Hindlimb muscle (tissue), 1 donor: ENCODE measurements around the gene COL27A1. TPM values are rescaled to one million over a fixed set of nuclear protein-coding genes. Genes with fewer than 3 reads are reported as not detected.
"Not testable (repeated sequence)": the region's sequence is repeated elsewhere in the genome, so short reads cannot be mapped to it uniquely, and the experiment has no call there.

Experiments used
- DNase-seq: peaks from one replicate; pipeline ENCODE4 v3.0.0-alpha.2; 2013
- polyA plus RNA-seq: library from polyadenylated mRNA; unstranded; fragments of 120-200 nt; gene quantifications from one replicate; pipeline ENCODE4 v1.2.1, GENCODE V29; 2013; ENCODE audit not compliant: insufficient read length

COL27A1 gene
- polyA plus RNA-seq, 1 donor = 36.9 TPM

DNA sequence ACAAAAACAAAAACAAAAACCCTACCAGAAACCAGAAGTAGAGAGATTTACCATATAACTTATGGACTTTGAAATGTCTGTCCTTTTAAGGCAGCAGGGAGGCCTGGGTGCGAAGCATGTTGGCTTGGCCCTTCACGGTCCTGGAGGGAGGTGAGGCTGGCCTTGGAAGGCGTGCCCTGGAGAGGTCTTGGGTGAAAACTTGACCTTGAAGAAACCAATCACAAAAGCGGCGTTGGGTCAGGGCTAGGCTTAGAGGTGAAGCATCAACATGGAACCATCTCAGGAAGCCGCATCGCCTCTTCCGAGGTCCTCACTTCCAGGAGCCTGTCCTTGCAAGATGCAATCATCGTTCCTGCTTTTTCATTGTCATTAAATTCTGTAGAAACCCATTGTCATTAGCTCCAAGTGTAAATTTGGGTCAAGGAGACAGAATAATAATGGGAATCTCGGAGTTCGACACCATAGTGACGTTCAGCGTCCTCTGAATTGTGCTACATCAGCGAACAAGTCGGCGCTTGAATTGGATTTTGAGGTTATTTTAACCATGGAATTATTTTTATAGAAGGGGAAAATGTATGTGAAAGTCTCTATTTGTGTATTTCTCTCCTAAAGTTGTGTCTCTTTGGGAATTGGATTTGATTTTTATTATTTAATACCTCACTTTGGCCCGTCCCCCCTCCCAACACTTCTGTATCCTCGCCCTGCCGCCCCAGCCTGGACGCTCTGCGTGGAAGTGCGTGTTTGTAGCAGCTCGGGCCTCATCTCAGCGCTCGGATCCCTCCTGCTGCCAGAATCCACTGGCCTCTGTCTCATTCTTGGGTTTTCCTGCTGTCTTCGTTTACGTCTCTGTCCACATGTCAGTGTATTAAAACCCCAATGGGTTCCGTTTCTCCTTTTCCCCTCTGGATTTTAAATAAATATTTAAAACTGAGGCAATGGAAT is 156.5 kb downstream of the COL27A1 start:
- DNase-seq = no peak

DNA sequence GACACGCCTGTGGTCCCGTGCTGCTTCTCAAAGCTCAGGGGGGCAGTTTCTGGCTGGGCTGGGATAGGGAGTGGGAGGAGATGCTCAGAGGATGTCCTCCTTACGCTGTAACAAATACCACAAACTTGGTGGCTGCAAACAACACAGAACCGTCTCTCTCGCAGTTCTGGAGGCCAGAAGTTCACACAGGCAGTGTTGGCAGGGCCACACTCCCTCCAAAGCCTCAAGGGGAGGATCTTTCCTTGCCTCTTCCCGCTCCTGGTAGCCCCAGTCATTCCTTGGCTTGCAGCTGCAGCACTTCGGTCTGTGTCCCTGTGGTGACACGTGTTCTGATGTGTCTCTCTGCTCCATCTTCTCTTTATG is 157.2 kb downstream of the COL27A1 start:
- no peak for DNase-seq

DNA sequence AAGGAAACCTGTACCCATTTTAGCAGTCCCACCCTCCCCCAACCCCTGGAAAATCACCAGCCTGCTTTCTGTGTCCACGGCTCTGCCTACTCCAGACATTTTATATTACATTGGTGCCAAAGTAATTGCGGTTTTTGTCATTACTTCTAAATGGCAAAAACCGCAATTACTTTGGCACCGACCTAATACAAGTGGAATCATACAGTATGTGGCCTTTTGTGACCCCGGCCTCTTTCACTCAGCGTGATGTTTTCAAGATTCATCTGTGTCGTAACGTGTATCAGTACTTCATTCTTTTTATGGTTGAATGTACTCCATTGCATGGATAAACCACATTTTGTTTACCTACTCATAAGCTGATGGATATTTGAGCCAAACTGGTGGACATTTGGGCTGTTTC is 157.8 kb downstream of the COL27A1 start:
- DNase-seq = no peak

DNA sequence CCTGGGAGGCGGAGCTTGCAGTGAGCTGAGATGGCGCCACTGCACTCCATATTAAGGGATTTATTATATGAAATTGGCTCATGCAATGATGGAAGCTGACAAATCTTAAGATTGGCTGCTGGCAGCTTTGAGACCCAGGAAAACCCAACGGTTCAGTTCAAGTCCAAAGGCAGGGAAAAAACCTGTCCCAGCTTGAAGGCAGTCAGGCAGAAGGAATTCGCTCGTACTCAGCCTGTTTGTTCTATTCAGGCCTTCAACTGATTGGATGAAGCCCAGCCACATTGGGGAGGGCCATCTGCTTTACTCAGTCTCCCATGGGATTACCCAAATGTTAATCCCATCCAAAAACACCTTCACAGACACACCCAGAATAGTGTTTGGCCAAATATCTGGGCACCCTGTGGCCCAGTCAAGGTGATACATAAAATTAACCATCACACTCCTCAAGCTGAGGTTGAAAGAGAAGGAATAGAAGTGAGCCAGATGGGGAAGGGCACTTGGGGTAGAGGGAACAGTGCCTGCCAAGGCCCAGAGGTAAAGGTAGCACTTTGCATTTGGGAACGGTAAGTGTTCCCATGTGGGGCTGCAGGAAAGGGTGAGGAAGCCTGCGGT is 159.0 kb downstream of the COL27A1 start:
- no peak for DNase-seq

DNA sequence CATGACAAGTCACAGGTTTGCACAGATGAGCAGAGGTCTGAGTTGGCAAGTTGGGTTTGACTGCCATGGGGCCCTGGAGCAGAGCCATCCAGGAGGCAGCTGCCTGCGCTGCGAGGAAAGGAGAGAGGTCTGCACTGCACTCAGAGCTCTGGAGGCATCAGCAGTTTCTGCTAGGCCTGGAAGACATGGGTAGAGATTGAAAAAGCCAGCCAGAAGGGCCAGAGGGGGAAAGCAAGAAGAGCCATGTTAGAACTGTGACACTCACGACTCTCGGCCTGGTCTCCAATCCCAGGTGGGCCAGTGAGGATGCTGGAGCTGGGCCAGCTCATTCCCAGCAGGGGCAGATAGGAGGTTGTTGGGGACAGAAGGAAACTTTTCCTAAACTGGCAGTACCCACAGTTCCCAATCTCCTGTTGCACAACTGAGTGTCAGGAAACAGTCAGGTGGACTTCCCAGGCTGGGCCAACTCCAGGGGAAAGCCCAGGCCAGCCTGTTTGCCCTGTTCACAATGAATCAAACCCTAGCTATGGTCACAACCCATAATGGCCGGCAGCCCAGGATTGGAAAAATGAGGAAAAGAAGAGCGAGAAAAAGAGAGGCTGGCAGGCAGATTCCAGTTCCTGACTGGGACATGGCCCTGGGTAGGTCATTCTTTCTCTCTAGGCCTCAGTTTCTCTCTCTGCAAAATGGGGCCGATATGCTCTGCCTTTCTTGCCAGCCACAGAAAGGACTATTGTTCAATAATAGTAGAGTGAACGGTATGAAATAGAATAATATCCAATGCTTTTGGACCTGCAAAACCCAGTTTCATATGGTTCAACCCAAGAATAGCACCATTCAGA is 159.8 kb downstream of the COL27A1 start:
- DNase-seq = no peak

GRCh38 chr9:114315723-114316363 is 160.5 kb downstream of the COL27A1 start:
- no peak for DNase-seq

GRCh38 chr9:114316605-114317230 is 161.4 kb downstream of the COL27A1 start:
- DNase-seq = no peak

DNA sequence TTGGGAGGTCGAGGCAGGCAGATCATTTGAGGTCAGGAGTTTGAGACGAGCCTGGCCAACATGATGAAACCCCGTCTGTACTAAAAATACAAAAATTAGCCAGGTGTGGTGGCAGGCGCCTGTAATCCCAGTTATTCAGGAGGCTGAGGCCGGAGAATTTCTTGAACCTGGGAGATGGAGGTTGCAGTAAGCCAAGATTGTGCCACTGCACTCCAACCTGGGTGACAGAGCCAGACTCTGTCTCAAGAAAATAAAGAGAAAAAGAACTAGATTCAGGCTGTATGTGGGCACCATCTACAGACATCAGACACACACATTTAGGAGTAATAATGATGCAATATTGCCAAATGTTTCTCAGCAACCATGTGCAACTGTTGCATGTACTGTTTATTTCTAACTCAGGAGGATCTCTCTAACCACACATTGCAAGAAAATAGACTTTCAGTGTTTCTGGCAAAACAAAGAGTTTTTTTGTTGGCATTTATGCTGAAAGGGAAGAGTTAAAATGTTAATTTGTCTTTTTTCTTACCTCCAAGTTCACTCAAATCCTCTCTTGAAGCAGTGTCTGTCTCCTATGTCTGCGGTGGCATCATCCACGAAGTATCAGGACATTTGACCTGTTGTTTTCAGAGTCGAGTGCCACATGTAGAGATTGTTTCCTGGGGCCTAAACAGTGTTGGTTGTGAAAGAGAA is 162.5 kb downstream of the COL27A1 start:
- DNase-seq = no peak

DNA sequence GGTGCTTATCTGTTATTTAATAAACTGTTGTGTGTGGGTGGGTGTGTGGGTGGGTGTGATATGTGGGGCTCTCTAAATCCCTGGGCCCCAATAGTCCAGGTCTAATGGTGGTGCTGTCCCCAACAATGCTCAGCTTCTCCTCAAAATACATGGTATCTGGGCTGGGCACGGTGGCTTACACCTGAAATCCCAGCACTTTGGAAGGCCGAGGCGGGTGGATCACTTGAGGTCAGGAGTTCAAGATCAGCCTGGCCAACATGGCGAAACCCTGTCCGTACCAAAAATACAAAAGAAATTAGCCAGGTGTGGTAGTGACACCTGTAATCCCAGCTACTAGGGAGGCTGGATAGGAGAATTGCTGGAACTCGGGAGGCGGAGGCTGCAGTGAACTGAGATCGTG is 163.1 kb downstream of the COL27A1 start:
- DNase-seq = no peak

DNA sequence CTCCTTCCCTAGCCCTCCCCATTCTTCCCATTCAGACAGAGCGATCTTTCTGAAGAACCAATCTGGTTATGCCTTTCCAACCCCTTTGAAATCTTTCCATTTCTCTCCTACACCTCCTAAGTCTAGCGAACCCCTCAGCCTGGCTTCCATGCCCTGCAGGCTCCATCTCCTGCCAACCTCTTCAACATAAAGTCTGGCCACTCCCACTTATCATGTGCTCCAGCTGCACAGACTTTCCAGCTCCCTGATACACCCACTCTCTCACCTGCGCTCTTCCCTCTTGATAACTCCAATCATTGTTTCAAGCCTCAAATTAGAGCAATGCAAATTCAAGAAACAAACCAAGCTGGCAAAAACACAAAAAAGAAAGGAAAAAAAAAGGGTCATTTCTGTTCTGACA is 163.8 kb downstream of the COL27A1 start:
- DNase-seq = no peak

- not testable (repeated sequence) for DNase-seq
Measured at GRCh38 chr9:114320710-114321109, 165.4 kb downstream of the COL27A1 start.

- no peak for DNase-seq
Measured at GRCh38 chr9:114321759-114322158, 166.4 kb downstream of the COL27A1 start.

GRCh38 chr9:114322160-114322818 is 167.0 kb downstream of the COL27A1 start:
- not testable (repeated sequence) for DNase-seq

- not testable (repeated sequence) for DNase-seq
Measured at GRCh38 chr9:114322831-114323531, 167.6 kb downstream of the COL27A1 start, which contains the start of gene ORM1. Gene ORM1, plus strand, starts transcription at chr9:114323098. Its CDS starts 36 bp downstream, at chr9:114323134.

DNA sequence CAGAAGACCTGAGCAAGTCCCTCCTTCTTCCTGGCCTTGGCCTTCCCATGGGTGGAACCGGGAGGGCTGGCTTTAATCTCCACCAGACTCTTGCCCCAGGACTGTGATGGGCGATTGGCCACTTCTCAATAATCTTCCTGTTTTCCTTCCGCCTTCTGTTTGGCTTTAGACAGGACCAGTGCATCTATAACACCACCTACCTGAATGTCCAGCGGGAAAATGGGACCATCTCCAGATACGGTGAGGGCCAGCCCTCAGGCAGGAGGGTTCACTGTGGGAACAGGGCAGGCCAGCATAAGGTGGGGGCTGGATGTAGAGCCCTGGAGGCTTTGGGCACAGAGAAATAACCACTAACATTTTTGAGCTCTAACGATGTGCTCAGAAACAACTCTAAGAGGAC is 168.5 kb downstream of the COL27A1 start:
- DNase-seq = not testable (repeated sequence)

DNA sequence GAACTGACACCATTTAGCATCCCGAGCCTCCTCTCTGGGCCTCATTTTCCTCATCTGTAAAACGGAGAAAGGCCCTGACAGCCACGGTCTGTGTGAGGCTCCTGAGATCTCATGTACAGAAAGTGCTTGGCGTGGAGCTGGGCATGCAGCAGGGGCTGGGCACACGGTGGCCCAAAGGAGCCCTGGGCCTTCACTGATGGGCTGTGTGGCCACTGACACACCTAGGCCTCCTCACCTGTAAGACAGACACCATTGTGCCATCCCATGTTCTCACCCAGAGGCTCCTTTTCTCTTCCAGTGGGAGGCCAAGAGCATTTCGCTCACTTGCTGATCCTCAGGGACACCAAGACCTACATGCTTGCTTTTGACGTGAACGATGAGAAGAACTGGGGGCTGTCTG is 169.2 kb downstream of the COL27A1 start:
- no peak for DNase-seq

- DNase-seq = not testable (repeated sequence)
Measured at GRCh38 chr9:114324965-114325364, 169.6 kb downstream of the COL27A1 start.

DNA sequence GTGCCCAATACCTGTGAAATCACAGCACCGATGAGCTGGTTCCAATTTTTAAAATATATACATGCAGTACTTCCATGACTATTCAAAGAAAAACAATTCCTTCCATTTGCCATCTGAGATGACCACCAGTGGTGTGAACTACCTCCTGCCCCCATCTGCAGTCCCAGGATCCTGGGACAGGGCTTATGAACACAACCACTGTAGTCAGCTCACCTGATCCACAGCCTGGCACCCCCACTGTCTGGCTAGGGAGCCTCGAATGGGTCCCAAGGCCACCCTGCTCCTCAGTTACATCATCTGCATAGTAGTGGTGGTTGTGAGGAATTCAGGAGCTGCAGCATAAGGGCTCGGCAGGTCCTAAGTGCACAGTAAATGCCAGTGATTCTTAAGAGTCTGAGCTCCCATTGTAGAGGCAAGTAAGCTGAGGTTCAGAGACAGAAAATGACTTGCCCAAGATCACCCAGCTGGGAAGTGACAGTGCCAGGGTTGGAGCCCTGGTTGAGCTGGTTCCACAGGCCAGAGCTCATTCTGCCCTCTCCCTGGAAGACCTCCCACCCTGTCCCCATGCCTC is 170.4 kb downstream of the COL27A1 start:
- not testable (repeated sequence) for DNase-seq

GRCh38 chr9:114327749-114328148 is 172.4 kb downstream of the COL27A1 start:
- DNase-seq = no peak
